ENCODE measurements around the gene GSN. TPM values are rescaled to one million over a fixed set of nuclear protein-coding genes. Genes with fewer than 3 reads are reported as not detected.

GSN gene
- total RNA-seq, 1 donor from 2014 or later, result 758 TPM

- DNase-seq, result no peak
- H3K4me3 ChIP-seq, result no peak overlapping the region
- no peak overlapping the region for H3K27ac ChIP-seq (replicated peaks)
- no peak for TF ChIP-seq CTCF (IDR thresholded peaks at IDR 0.05; ENCODE audit: borderline replicate concordance)
- intact Hi-C loops (cut with micrococcal nuclease), result no loop called here
- no peaks in the 10 kb centered on the region for H3K36me3 ChIP-seq
- H3K27me3 ChIP-seq (ENCODE audit: low read depth), result no peaks in the 10 kb centered on the region
- H3K9me3 ChIP-seq (replicated peaks), result no peaks in the 10 kb centered on the region
- H3K4me1 ChIP-seq, result peaks cover 11% of the 10 kb centered on the region
These were observed 8.5 kb upstream of the GSN start for GRCh38 chr9:121259498-121259897.

- H3K27ac ChIP-seq (replicated peaks), result no peak overlapping the region
- no peaks in the 10 kb centered on the region for H3K9me3 ChIP-seq (replicated peaks)
- no peak for DNase-seq
- H3K4me3 ChIP-seq, result no peak overlapping the region
- H3K36me3 ChIP-seq, result no peaks in the 10 kb centered on the region
- intact Hi-C loops (cut with micrococcal nuclease), result loop anchor here (10.0 kb wide), 1 partner anchor 55 kb away; no protein-coding TSS in a partner anchor
- TF ChIP-seq CTCF (IDR thresholded peaks at IDR 0.05; ENCODE audit: borderline replicate concordance), result no peak
- H3K27me3 ChIP-seq (ENCODE audit: low read depth), result no peaks in the 10 kb centered on the region
- peaks cover 11% of the 10 kb centered on the region for H3K4me1 ChIP-seq
These were observed 8.0 kb upstream of the GSN start for GRCh38 chr9:121259935-121260334.

GRCh38 chr9:121260457-121261106, 7.4 kb upstream of the GSN start:
- Histone ChIP-seq H3K4me3 (no peak overlapping the region), H3K27ac (replicated peaks) (no peak overlapping the region), H3K4me1 (peaks cover 11% of the 10 kb centered on the region), H3K9me3 (replicated peaks) (no peaks in the 10 kb centered on the region), H3K36me3 (no peaks in the 10 kb centered on the region), H3K27me3 (ENCODE audit: low read depth) (no peaks in the 10 kb centered on the region)
- no peak for DNase-seq
- intact Hi-C loops (cut with micrococcal nuclease), result loop anchor here (10.0 kb wide), 1 partner anchor 54 kb away; no protein-coding TSS in a partner anchor
- TF ChIP-seq CTCF (IDR thresholded peaks at IDR 0.05; ENCODE audit: borderline replicate concordance), result no peak

- H3K36me3 ChIP-seq, result no peaks in the 10 kb centered on the region
- intact Hi-C loops (cut with micrococcal nuclease), result loop anchor here (10.0 kb wide), 1 partner anchor 54 kb away; no protein-coding TSS in a partner anchor
- H3K27me3 ChIP-seq (ENCODE audit: low read depth), result no peaks in the 10 kb centered on the region
- peaks cover 11% of the 10 kb centered on the region for H3K4me1 ChIP-seq
- no peak for DNase-seq
- no peaks in the 10 kb centered on the region for H3K9me3 ChIP-seq (replicated peaks)
- no peak for TF ChIP-seq CTCF (IDR thresholded peaks at IDR 0.05; ENCODE audit: borderline replicate concordance)
- H3K27ac ChIP-seq (replicated peaks), result no peak overlapping the region
- H3K4me3 ChIP-seq, result no peak overlapping the region
These were observed 6.9 kb upstream of the GSN start for GRCh38 chr9:121261107-121261460.

GRCh38 chr9:121261755-121262154, 6.2 kb upstream of the GSN start:
- DNase-seq, result no peak
- no peaks in the 10 kb centered on the region for H3K27me3 ChIP-seq (ENCODE audit: low read depth)
- no peak for TF ChIP-seq CTCF (IDR thresholded peaks at IDR 0.05; ENCODE audit: borderline replicate concordance)
- no peak overlapping the region for H3K4me3 ChIP-seq
- no peaks in the 10 kb centered on the region for H3K9me3 ChIP-seq (replicated peaks)
- H3K27ac ChIP-seq (replicated peaks), result no peak overlapping the region
- peaks cover 17% of the 10 kb centered on the region for H3K4me1 ChIP-seq
- no peaks in the 10 kb centered on the region for H3K36me3 ChIP-seq
- intact Hi-C loops (cut with micrococcal nuclease), result loop anchor here (10.0 kb wide), 1 partner anchor 53 kb away; no protein-coding TSS in a partner anchor
